ENCODE data around the gene B3GNT5. TPM values are rescaled to one million over a fixed set of nuclear protein-coding genes. Genes with fewer than 3 reads are reported as not detected.

B3GNT5 gene
- total RNA-seq, 2 experiments from 2014 or later = 0.60 to 0.73 TPM

DNA sequence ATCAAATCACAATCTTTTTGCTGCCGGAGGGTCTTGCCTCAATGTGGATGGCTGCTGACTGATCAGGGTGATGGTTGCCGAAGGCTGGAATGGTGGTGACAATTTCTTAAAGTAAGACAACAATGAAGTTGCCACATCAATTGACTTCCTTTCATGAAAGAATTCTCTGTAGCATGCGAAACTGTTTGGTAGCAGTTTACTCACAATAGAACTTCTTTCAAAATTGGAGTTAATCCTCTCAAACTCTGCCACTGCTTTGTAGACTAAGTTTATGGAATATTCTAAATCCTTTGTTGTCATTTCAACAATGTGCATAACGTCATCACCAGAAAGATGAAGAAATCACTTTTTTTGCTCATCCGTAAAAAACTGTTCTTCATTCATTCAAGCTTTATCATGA is 65.8 kb downstream of the B3GNT5 start:
- H3K36me3 Mint-ChIP-seq (ENCODE audit: low read depth) = no peaks in the 10 kb centered on the region
- peaks cover 8% of the 10 kb centered on the region for H3K36me3 ChIP-seq (ENCODE audit: insufficient read depth, low read length)
- TF ChIP-seq, protein P1, sequence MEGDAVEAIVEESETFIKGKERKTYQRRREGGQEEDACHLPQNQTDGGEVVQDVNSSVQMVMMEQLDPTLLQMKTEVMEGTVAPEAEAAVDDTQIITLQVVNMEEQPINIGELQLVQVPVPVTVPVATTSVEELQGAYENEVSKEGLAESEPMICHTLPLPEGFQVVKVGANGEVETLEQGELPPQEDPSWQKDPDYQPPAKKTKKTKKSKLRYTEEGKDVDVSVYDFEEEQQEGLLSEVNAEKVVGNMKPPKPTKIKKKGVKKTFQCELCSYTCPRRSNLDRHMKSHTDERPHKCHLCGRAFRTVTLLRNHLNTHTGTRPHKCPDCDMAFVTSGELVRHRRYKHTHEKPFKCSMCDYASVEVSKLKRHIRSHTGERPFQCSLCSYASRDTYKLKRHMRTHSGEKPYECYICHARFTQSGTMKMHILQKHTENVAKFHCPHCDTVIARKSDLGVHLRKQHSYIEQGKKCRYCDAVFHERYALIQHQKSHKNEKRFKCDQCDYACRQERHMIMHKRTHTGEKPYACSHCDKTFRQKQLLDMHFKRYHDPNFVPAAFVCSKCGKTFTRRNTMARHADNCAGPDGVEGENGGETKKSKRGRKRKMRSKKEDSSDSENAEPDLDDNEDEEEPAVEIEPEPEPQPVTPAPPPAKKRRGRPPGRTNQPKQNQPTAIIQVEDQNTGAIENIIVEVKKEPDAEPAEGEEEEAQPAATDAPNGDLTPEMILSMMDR (IDR thresholded peaks at IDR 0.05) = no peak
- peaks cover 11% of the 10 kb centered on the region for H3K4me1 Mint-ChIP-seq (ENCODE audit: low read depth)
- H3K9me3 Mint-ChIP-seq = no peaks in the 10 kb centered on the region
- H3K27me3 Mint-ChIP-seq = no peaks in the 10 kb centered on the region
- H3K4me1 ChIP-seq (ENCODE audit: insufficient read depth, low read length) = no peaks in the 10 kb centered on the region
- ChIA-PET POLR2A (no interaction called here), CTCF (no interaction called here)
- H3K27me3 ChIP-seq (ENCODE audit: control insufficient read depth in 1 of 2, insufficient read depth in 2 of 2, low read length in 2 of 2) = no peaks in the 10 kb centered on the region
- DNase-seq (peak in 2 of 14 experiments; percentile 8 to 15), ATAC-seq (ENCODE audit: poor library complexity) (no peak)
- H3K27ac ChIP-seq (ENCODE audit: low read depth in 1 of 2, low read length in 2 of 2) = no peak overlapping the region
- no peaks in the 10 kb centered on the region for H3K9me3 ChIP-seq (ENCODE audit: control insufficient read depth in 1 of 2, insufficient read depth in 1 of 2, low read length in 2 of 2)
- intact Hi-C loops (cut with DNase I, micrococcal nuclease) = no loop called here
- H3K4me3 ChIP-seq (ENCODE audit: low read length) = no peak overlapping the region
- H3K27ac Mint-ChIP-seq = no peak overlapping the region
- H3K4me3 Mint-ChIP-seq = no peak overlapping the region

DNA sequence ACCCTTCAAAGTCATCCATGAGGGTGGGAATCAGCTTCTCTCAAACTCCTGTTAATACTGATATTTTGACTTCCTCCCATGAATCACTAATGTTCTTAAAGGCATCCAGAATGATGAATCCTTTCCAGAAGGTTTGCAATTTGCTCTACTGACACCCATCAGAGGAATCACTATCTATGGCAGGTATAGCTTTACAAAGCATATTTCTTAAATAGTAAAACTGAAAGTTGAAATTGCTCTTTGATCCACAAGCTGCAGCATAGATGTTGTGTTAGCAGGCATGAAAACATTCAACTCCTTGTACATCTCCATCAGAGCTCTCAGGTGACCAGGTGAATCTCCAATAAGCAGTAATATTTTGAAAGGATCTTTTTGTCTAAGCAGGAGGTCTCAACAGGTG is 66.3 kb downstream of the B3GNT5 start:
- ATAC-seq (ENCODE audit: poor library complexity) (no peak), DNase-seq (no peak)
- ChIA-PET CTCF (no interaction called here), POLR2A (no interaction called here)
- Histone ChIP-seq H3K36me3 (ENCODE audit: insufficient read depth, low read length) (peaks cover 8% of the 10 kb centered on the region), H3K27ac (ENCODE audit: low read depth in 1 of 2, low read length in 2 of 2) (no peak overlapping the region), H3K27me3 (ENCODE audit: control insufficient read depth in 1 of 2, insufficient read depth in 2 of 2, low read length in 2 of 2) (no peaks in the 10 kb centered on the region), H3K4me1 (ENCODE audit: insufficient read depth, low read length) (no peaks in the 10 kb centered on the region), H3K9me3 (ENCODE audit: control insufficient read depth in 1 of 2, insufficient read depth in 1 of 2, low read length in 2 of 2) (no peaks in the 10 kb centered on the region), H3K4me3 (ENCODE audit: low read length) (no peak overlapping the region)
- intact Hi-C loops (cut with DNase I, micrococcal nuclease) = no loop called here
- no peaks in the 10 kb centered on the region for H3K9me3 Mint-ChIP-seq
- peaks cover 11% of the 10 kb centered on the region for H3K4me1 Mint-ChIP-seq (ENCODE audit: low read depth)
- no peak overlapping the region for H3K4me3 Mint-ChIP-seq
- no peak overlapping the region for H3K27ac Mint-ChIP-seq
- no peaks in the 10 kb centered on the region for H3K27me3 Mint-ChIP-seq
- TF ChIP-seq, protein P1 (IDR thresholded peaks at IDR 0.05) = no peak
- no peaks in the 10 kb centered on the region for H3K36me3 Mint-ChIP-seq (ENCODE audit: low read depth)

Other genes starting within 250 kb of the B3GNT5 start
- gene MCCC1, start 153.8 kb upstream of the B3GNT5 start, total RNA-seq = 10 to 100 TPM; 16.4 to 16.7 TPM
- 1 to 10 TPM; 1.9 to 3.4 TPM for gene LAMP3, start 90.5 kb upstream of the B3GNT5 start, total RNA-seq
- 1 to 10 TPM; 3.8 to 4.1 TPM for gene MCF2L2, start 175.4 kb downstream of the B3GNT5 start, total RNA-seq